PC-3 (cell line): ENCODE measurements around the gene BLCAP. TPM values are rescaled to one million over a fixed set of nuclear protein-coding genes. Genes with fewer than 3 reads are reported as not detected.

ENCODE experiments used
- ATAC-seq: fragments of 200-7000 bp; cut with Tn5 transposase; 2 replicates; pipeline ENCODE4 v1.9.1; 2020; ENCODE audit warnings: mild to moderate bottlenecking, moderate library complexity
- BruUV-seq: library from RNA; stranded (reverse); fragments of 400-500 nt; replicated peaks from 2 replicates; lab custom pipeline; 2021; lab: Mats Ljungman, UMichigan
- CTCF ChIA-PET: fragments of 300-600 bp; sonication (Branson Sonifier 250); formaldehyde crosslinking; loops from one replicate; lab custom pipeline; 2022; ENCODE audit warnings: antibody characterized with exemption; lab: Charles Lee
- POLR2A ChIA-PET: fragments of 300-600 bp; sonication (Branson Sonifier 250); formaldehyde crosslinking; loops from one replicate; lab custom pipeline; 2022; ENCODE audit warnings: antibody characterized with exemption; ENCODE audit not compliant: unreplicated experiment; lab: Charles Lee
- DNase-seq: peaks from one replicate; pipeline ENCODE4 v3.0.0-alpha.2; 2015
- H2AFZ ChIP-seq: fragments of 300-600 bp; sonication (generic); 2 replicates; pipeline ENCODE4 v1.6.0; 2016; ENCODE audit warnings: antibody characterized with exemption, low read length
- H3F3A ChIP-seq: fragments of 300-600 bp; sonication (generic); one replicate; pipeline ENCODE4 v1.6.0; 2017; ENCODE audit warnings: antibody characterized with exemption, low read length, control low read depth, mild to moderate bottlenecking; ENCODE audit not compliant: unreplicated experiment
- H3K27ac ChIP-seq: fragments of 300-600 bp; sonication (generic); 2 replicates; pipeline ENCODE4 v1.5.1; 2016; ENCODE audit warnings: mild to moderate bottlenecking, low read length
- H3K27me3 ChIP-seq: fragments of 300-600 bp; sonication (generic); 2 replicates; pipeline ENCODE4 v1.6.1; 2016; ENCODE audit warnings: low read length, mixed read lengths
- H3K36me3 ChIP-seq: fragments of 300-600 bp; sonication (generic); 2 replicates; pipeline ENCODE4 v1.6.1; 2016; ENCODE audit warnings: low read depth, mixed run types, low read length, mixed read lengths
- H3K4me1 ChIP-seq: fragments of 300-600 bp; sonication (generic); 2 replicates; pipeline ENCODE4 v1.5.1; 2016; ENCODE audit warnings: low read length; ENCODE audit not compliant: insufficient read depth
- H3K4me2 ChIP-seq: fragments of 300-600 bp; sonication (generic); 2 replicates; pipeline ENCODE4 v1.6.0; 2016; ENCODE audit warnings: low read length
- H3K4me3 ChIP-seq: fragments of 300-600 bp; sonication (generic); 2 replicates; pipeline ENCODE4 v1.5.1; 2016; ENCODE audit warnings: mild to moderate bottlenecking, low read length, mixed read lengths
- H3K79me2 ChIP-seq: fragments of 300-600 bp; sonication (generic); 2 replicates; pipeline ENCODE4 v1.6.1; 2017; ENCODE audit warnings: low read length, mixed read lengths
- H3K9ac ChIP-seq: fragments of 300-600 bp; sonication (generic); 2 replicates; pipeline ENCODE4 v1.6.0; 2016; ENCODE audit warnings: mild to moderate bottlenecking, low read length
- H3K9me2 ChIP-seq: fragments of 300-600 bp; sonication (generic); replicated peaks from 2 replicates; pipeline ENCODE4 v1.6.1; 2016; ENCODE audit warnings: mixed run types, low read length, mixed read lengths
- H3K9me3 ChIP-seq: fragments of 300-600 bp; sonication (generic); 2 replicates; pipeline ENCODE4 v1.6.1; 2016; ENCODE audit warnings: low read length, mixed read lengths
- H4K20me1 ChIP-seq: fragments of 300-600 bp; sonication (generic); 2 replicates; pipeline ENCODE4 v1.6.1; 2016; ENCODE audit warnings: low read length, mixed read lengths
- EZH2 ChIP-seq: fragments of 300-600 bp; sonication (generic); IDR thresholded peaks from one replicate; pipeline ENCODE4 v1.6.1; 2017; ENCODE audit warnings: antibody characterized with exemption, mild to moderate bottlenecking, low read length; ENCODE audit not compliant: unreplicated experiment
- EZH2phosphoT487 ChIP-seq: fragments of 300-600 bp; sonication (generic); IDR thresholded peaks from 2 replicates; pipeline ENCODE4 v1.6.1; 2018; ENCODE audit warnings: mild to moderate bottlenecking, antibody characterized with exemption, low read length, borderline replicate concordance
- intact Hi-C: fragments of 100-400 bp; cut with micrococcal nuclease; formaldehyde crosslinking; loops from 2 replicates; pipeline ENCODE4 v1.9.0; 2023
- total RNA-seq: library from RNA; depleted of rRNA; stranded (reverse); fragments of >200 nt; gene quantifications from 2 replicates; pipeline ENCODE4 v1.2.3, GENCODE V29; 2014
- TF ChIP-seq, protein P1 (sequence below): fragments of 300-600 bp; sonication (generic); conservative IDR thresholded peaks from 2 replicates; pipeline ENCODE4 v1.5.1; 2017; ENCODE audit warnings: antibody characterized with exemption, low read depth, mild to moderate bottlenecking, low read length

The BLCAP gene
- total RNA-seq, 1 experiment from 2014 or later = 100 TPM

DNA sequence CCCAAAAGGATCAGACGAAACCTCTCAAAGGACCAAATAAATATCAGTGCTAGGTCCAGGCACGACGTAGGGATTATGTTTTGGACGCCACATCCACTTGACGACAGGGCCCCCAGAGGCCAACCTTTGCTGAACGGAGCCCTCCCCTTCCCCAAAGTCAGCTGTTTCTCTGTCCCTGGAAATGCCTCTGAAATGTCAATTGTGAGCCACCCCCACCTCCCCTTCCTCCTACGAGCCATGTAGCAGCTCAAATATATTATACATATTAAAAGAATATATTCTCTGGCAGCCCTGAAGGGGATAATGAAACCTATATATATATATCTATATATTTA lies 39.6 kb upstream of the BLCAP start:
- ATAC-seq (no peak), DNase-seq (no peak)
- Histone ChIP-seq H3K9me3 (no peaks in the 10 kb centered on the region), H3K79me2 (no peaks in the 10 kb centered on the region), H3K9me2 (no peaks in the 10 kb centered on the region), H3K36me3 (no peaks in the 10 kb centered on the region), H3K4me3 (no peak overlapping the region), H3K4me2 (no peak overlapping the region), H4K20me1 (no peaks in the 10 kb centered on the region), H3K9ac (no peak overlapping the region), H3K4me1 (peaks cover 7% of the 10 kb centered on the region; the same call in 1 of the 2 replicates), H3F3A (no peaks in the 10 kb centered on the region), H3K27me3 (peaks cover 34% of the 10 kb centered on the region; the same call in 1 of the 2 replicates), H3K27ac (no peak overlapping the region), H2AFZ (no peak overlapping the region)
- intact Hi-C loops = loop anchor here (5.0 to 10.0 kb wide), 2 partner anchors 425 to 488 kb away; no protein-coding TSS in a partner anchor
- CTCF ChIA-PET = no interaction called here
- BruUV-seq = no TSS peak
- POLR2A ChIA-PET = no interaction called here
- no peak for TF ChIP-seq EZH2
- TF ChIP-seq, protein P1, sequence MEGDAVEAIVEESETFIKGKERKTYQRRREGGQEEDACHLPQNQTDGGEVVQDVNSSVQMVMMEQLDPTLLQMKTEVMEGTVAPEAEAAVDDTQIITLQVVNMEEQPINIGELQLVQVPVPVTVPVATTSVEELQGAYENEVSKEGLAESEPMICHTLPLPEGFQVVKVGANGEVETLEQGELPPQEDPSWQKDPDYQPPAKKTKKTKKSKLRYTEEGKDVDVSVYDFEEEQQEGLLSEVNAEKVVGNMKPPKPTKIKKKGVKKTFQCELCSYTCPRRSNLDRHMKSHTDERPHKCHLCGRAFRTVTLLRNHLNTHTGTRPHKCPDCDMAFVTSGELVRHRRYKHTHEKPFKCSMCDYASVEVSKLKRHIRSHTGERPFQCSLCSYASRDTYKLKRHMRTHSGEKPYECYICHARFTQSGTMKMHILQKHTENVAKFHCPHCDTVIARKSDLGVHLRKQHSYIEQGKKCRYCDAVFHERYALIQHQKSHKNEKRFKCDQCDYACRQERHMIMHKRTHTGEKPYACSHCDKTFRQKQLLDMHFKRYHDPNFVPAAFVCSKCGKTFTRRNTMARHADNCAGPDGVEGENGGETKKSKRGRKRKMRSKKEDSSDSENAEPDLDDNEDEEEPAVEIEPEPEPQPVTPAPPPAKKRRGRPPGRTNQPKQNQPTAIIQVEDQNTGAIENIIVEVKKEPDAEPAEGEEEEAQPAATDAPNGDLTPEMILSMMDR = no peak
- TF ChIP-seq EZH2phosphoT487 = no peak

DNA sequence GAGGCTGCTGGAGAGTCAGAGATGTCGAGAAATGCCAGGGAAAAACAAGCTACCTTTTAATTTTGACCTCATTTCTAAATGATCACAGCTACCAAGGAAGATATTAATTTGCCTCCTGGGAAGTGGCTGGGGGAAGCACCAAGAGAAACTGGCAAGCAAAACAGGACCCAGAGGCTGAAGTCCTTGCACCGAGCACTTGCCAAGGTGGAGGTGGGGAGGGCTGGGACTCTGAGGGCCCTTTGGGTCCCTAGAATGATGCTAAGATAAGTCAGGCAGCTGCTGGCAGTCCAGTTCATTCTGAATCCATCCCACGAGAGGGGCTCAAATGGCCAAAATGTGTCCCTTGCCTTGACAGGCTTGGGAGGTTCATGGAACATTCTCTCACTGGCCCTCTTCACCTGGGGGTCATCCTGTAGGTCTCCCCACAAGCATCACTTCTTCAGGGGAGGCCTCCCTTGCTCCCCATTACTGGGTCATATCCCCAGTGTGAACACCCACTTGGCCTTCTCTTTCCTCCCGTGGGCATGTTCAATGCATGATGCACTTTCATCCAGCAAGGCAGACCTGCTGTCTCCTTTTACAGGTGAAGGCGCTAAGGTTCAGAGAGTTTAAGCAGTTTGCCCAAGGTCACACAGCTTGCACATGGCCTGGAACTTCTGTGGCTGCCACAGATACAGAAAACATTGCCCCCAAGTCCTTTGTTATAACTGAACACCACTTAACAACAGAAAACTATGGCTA lies 39.1 kb upstream of the BLCAP start:
- ChIA-PET CTCF (no interaction called here), POLR2A (no interaction called here)
- H3K9me2 ChIP-seq = no peaks in the 10 kb centered on the region
- no peak overlapping the region for H3K4me2 ChIP-seq
- intact Hi-C loops = loop anchor here (5.0 to 10.0 kb wide), 2 partner anchors 426 to 488 kb away; no protein-coding TSS in a partner anchor
- no peak overlapping the region for H3K27ac ChIP-seq
- H3K36me3 ChIP-seq = no peaks in the 10 kb centered on the region
- H3K27me3 ChIP-seq = peaks cover 33% of the 10 kb centered on the region; the same call in 1 of the 2 replicates
- H3K9me3 ChIP-seq = no peaks in the 10 kb centered on the region
- H2AFZ ChIP-seq = no peak overlapping the region
- BruUV-seq = no TSS peak
- TF ChIP-seq EZH2 (no peak), EZH2phosphoT487 (no peak)
- TF ChIP-seq, protein P1 = no peak
- ATAC-seq (no peak), DNase-seq (no peak)
- no peak overlapping the region for H3K9ac ChIP-seq
- H3K4me3 ChIP-seq = no peak overlapping the region
- no peaks in the 10 kb centered on the region for H4K20me1 ChIP-seq
- H3K4me1 ChIP-seq = peaks cover 7% of the 10 kb centered on the region; the same call in 1 of the 2 replicates
- no peaks in the 10 kb centered on the region for H3K79me2 ChIP-seq
- H3F3A ChIP-seq = no peaks in the 10 kb centered on the region
